ENCODE results near the gene ABCC3. TPM values are rescaled to one million over a fixed set of nuclear protein-coding genes. Genes with fewer than 3 reads are reported as not detected.

Gene ABCC3
- total RNA-seq, 1 donor from 2014 or later, result 367 TPM

GRCh38 chr17:50642722-50643656 is 8.3 kb downstream of the ABCC3 start:
- no peak for DNase-seq (ENCODE audit: low spot score)

- DNase-seq (ENCODE audit: low spot score), result no peak
Measured at GRCh38 chr17:50645748-50646682, 11.3 kb downstream of the ABCC3 start.

- peak; percentile 59 for DNase-seq (ENCODE audit: low spot score)
Measured at GRCh38 chr17:50647187-50647586, 12.5 kb downstream of the ABCC3 start.

- DNase-seq (ENCODE audit: low spot score), result no peak
Measured at GRCh38 chr17:50649042-50649908, 14.6 kb downstream of the ABCC3 start.

GRCh38 chr17:50651661-50652060 is 17.0 kb downstream of the ABCC3 start:
- no peak for DNase-seq (ENCODE audit: low spot score)

- DNase-seq (ENCODE audit: low spot score), result no peak
Measured at GRCh38 chr17:50653738-50654137, 19.1 kb downstream of the ABCC3 start.

- no peak for DNase-seq (ENCODE audit: low spot score)
Measured at GRCh38 chr17:50656509-50656908, 21.8 kb downstream of the ABCC3 start.

GRCh38 chr17:50657054-50657453 is 22.4 kb downstream of the ABCC3 start:
- DNase-seq (ENCODE audit: low spot score), result no peak

GRCh38 chr17:50657627-50658026 is 22.9 kb downstream of the ABCC3 start:
- no peak for DNase-seq (ENCODE audit: low spot score)

- DNase-seq (ENCODE audit: low spot score), result no peak
Measured at GRCh38 chr17:50658616-50659015, 23.9 kb downstream of the ABCC3 start.

- DNase-seq (ENCODE audit: low spot score), result no peak
Measured at GRCh38 chr17:50659179-50659578, 24.5 kb downstream of the ABCC3 start.

GRCh38 chr17:50660042-50660886 is 25.6 kb downstream of the ABCC3 start:
- no peak for DNase-seq (ENCODE audit: low spot score)

GRCh38 chr17:50660887-50661345 is 26.2 kb downstream of the ABCC3 start:
- no peak for DNase-seq (ENCODE audit: low spot score)

GRCh38 chr17:50661348-50661747 is 26.7 kb downstream of the ABCC3 start:
- DNase-seq (ENCODE audit: low spot score), result no peak

GRCh38 chr17:50661795-50662391 is 27.2 kb downstream of the ABCC3 start:
- peak; percentile 85 for DNase-seq (ENCODE audit: low spot score)

GRCh38 chr17:50662632-50663225 is 28.0 kb downstream of the ABCC3 start:
- no peak for DNase-seq (ENCODE audit: low spot score)

GRCh38 chr17:50663812-50664374 is 29.2 kb downstream of the ABCC3 start:
- DNase-seq (ENCODE audit: low spot score), result no peak

- DNase-seq (ENCODE audit: low spot score), result no peak
Measured at GRCh38 chr17:50664788-50665458, 30.2 kb downstream of the ABCC3 start.

GRCh38 chr17:50665838-50666237 is 31.2 kb downstream of the ABCC3 start:
- DNase-seq (ENCODE audit: low spot score), result no peak
